Ovary (tissue), 3 donors: ENCODE data around the gene OCLN.
"Not testable (repeated sequence)": the region's sequence is repeated elsewhere in the genome, so short reads cannot be mapped to it uniquely, and the experiment has no call there.

Experiments used
- CTCF ChIP-seq, 3 donors: fragments of 450-650 bp in 2 of 3; fragments of 200-600 bp in 1 of 3; IDR thresholded peaks; one replicate each; pipeline versions ENCODE4 v1.5.1 to v1.8.0; 2016 to 2022; ENCODE audit warnings: antibody characterized with exemption in 3 of 3, mild to moderate bottlenecking in 1 of 3
- EP300 ChIP-seq: sonication (generic); formaldehyde crosslinking; IDR thresholded peaks from one replicate; pipeline ENCODE4 v1.6.1; 2017; ENCODE audit warnings: antibody characterized with exemption
- POLR2A ChIP-seq: fragments of 450-650 bp; IDR thresholded peaks from one replicate; pipeline ENCODE4 v1.6.1; 2017; ENCODE audit warnings: antibody characterized with exemption, mild to moderate bottlenecking, moderate library complexity
- donor health status: DM: no; HTN: no; CAD: no.

- TF ChIP-seq CTCF (IDR thresholded peaks at IDR 0.05); EP300; POLR2A: not testable (repeated sequence)
Observed at GRCh38 chr5:69538735-69539134, 46.1 kb downstream of the OCLN start.
